GM23338 (cell line): ENCODE measurements around the gene TTPAL. TPM values are rescaled to one million over a fixed set of nuclear protein-coding genes. Genes with fewer than 3 reads are reported as not detected.

Experiments used
- ATAC-seq: fragments of 200-7000 bp; cut with Tn5 transposase; 3 replicates; pipeline ENCODE4 v1.9.1; 2020
- DNase-seq: peaks from one replicate; pipeline ENCODE4 v3.0.0-alpha.2; 2015; ENCODE audit warnings: low spot score
- H2AFZ ChIP-seq: fragments of 200-600 bp; sonication (generic); 2 replicates; pipeline ENCODE4 v1.8.0; 2016; ENCODE audit warnings: antibody characterized with exemption, mild to moderate bottlenecking, moderate library complexity
- H3F3A ChIP-seq: fragments of 200-600 bp; sonication (generic); replicated peaks from 2 replicates; pipeline ENCODE4 v1.8.0; 2017; ENCODE audit warnings: antibody characterized with exemption, mixed run types, low read depth
- H3K27ac ChIP-seq: fragments of 200-600 bp; sonication (generic); 2 replicates; pipeline ENCODE4 v1.6.1; 2016; ENCODE audit warnings: low read depth
- H3K27me3 ChIP-seq: fragments of 200-600 bp; sonication (generic); 2 replicates; pipeline ENCODE4 v1.8.0; 2016; ENCODE audit warnings: mild to moderate bottlenecking, mixed run types, moderate library complexity; ENCODE audit not compliant: insufficient read depth
- H3K36me3 ChIP-seq: fragments of 200-600 bp; sonication (generic); 2 replicates; pipeline ENCODE4 v1.8.0; 2016; ENCODE audit warnings: mild to moderate bottlenecking; ENCODE audit not compliant: insufficient read depth
- H3K4me1 ChIP-seq: fragments of 200-600 bp; sonication (generic); 2 replicates; pipeline ENCODE4 v1.8.0; 2016; ENCODE audit warnings: mild to moderate bottlenecking, moderate library complexity; ENCODE audit not compliant: insufficient read depth
- H3K4me2 ChIP-seq: fragments of 200-600 bp; sonication (generic); 2 replicates; pipeline ENCODE4 v1.7.1; 2017; ENCODE audit warnings: mixed run types
- H3K4me3 ChIP-seq: fragments of 200-600 bp; sonication (generic); 2 replicates; pipeline ENCODE4 v1.6.1; 2016; ENCODE audit warnings: mixed run types
- H3K79me2 ChIP-seq: fragments of 200-600 bp; sonication (generic); replicated peaks from 2 replicates; pipeline ENCODE4 v1.8.0; 2017; ENCODE audit warnings: mild to moderate bottlenecking; ENCODE audit not compliant: insufficient read depth
- H3K9me2 ChIP-seq: fragments of 200-600 bp; sonication (generic); 2 replicates; pipeline ENCODE4 v1.8.0; 2017; ENCODE audit not compliant: insufficient read depth
- H4K20me1 ChIP-seq: fragments of 200-600 bp; sonication (generic); replicated peaks from 2 replicates; pipeline ENCODE4 v1.8.0; 2017; ENCODE audit warnings: mild to moderate bottlenecking; ENCODE audit not compliant: insufficient read depth
- H3K27ac Mint-ChIP-seq: 2 replicates; pipeline ENCODE4 v1.8.0; 2020; ENCODE audit warnings: inconsistent platforms, mild to moderate bottlenecking, moderate library complexity, mixed read lengths
- H3K27me3 Mint-ChIP-seq: 3 replicates; pipeline ENCODE4 v1.8.0; 2022; ENCODE audit warnings: low read depth, mild to moderate bottlenecking, moderate library complexity, mixed read lengths, inconsistent platforms; ENCODE audit not compliant: insufficient read depth, poor library complexity
- H3K36me3 Mint-ChIP-seq: 3 replicates; pipeline ENCODE4 v1.8.0; 2021; ENCODE audit warnings: low read depth, mild to moderate bottlenecking, inconsistent platforms, moderate library complexity, mixed read lengths
- H3K4me1 Mint-ChIP-seq: 3 replicates; pipeline ENCODE4 v1.8.0; 2020; ENCODE audit warnings: mild to moderate bottlenecking, inconsistent platforms, mixed read lengths
- H3K4me3 Mint-ChIP-seq: 3 replicates; pipeline ENCODE4 v1.8.0; 2021; ENCODE audit warnings: moderate library complexity, mild to moderate bottlenecking, inconsistent platforms, mixed read lengths
- H3K9me3 Mint-ChIP-seq: 3 replicates; pipeline ENCODE4 v1.8.0; 2020; ENCODE audit warnings: moderate library complexity, mild to moderate bottlenecking, inconsistent platforms, mixed read lengths
- CREB1 ChIP-seq: fragments of 250-450 bp; sonication (Bioruptor Pico); IDR thresholded peaks from 2 replicates; pipeline ENCODE4 v1.5.0; 2020; ENCODE audit warnings: low read depth, mild to moderate bottlenecking, moderate library complexity
- CTCF ChIP-seq, 2 experiments: fragments of 200-600 bp in 1 of 2; sonication (generic) in 1 of 2; conservative IDR thresholded peaks; 2 replicates each; pipeline versions ENCODE4 v1.5.1 to v1.6.1; 2016 to 2017; ENCODE audit warnings: antibody characterized with exemption in 2 of 2, low read depth in 2 of 2, mild to moderate bottlenecking in 2 of 2, moderate library complexity in 1 of 2
- ETS1 ChIP-seq: IDR thresholded peaks from 2 replicates; pipeline ENCODE4 v1.6.1; 2016; ENCODE audit warnings: antibody characterized with exemption
- EZH2phosphoT487 ChIP-seq: fragments of 200-600 bp; sonication (generic); IDR thresholded peaks from one replicate; pipeline ENCODE4 v1.8.1; 2018; ENCODE audit warnings: antibody characterized with exemption; ENCODE audit not compliant: unreplicated experiment
- JUNB ChIP-seq: IDR thresholded peaks from one replicate; pipeline ENCODE4 v1.6.1; 2016; ENCODE audit warnings: antibody characterized with exemption; ENCODE audit not compliant: unreplicated experiment
- POLR2AphosphoS5 ChIP-seq: IDR thresholded peaks from 2 replicates; pipeline ENCODE4 v1.6.1; 2016; ENCODE audit warnings: antibody characterized with exemption, low read depth
- REST ChIP-seq: IDR thresholded peaks from one replicate; pipeline ENCODE4 v1.6.1; 2018; ENCODE audit warnings: antibody characterized with exemption; ENCODE audit not compliant: unreplicated experiment
- STAT1 ChIP-seq: IDR thresholded peaks from one replicate; pipeline ENCODE4 v1.6.1; 2016; ENCODE audit warnings: antibody characterized with exemption; ENCODE audit not compliant: unreplicated experiment
- ZNF331 ChIP-seq: fragments of 250-450 bp; sonication (Bioruptor Pico); IDR thresholded peaks from 2 replicates; pipeline ENCODE4 v1.5.0; 2020; ENCODE audit warnings: low read depth, mild to moderate bottlenecking, moderate library complexity
- ZNF462 ChIP-seq: fragments of 250-450 bp; sonication (Bioruptor Pico); IDR thresholded peaks from 2 replicates; pipeline ENCODE4 v1.5.0; 2020; ENCODE audit warnings: mild to moderate bottlenecking, moderate library complexity
- polyA plus RNA-seq: library from polyadenylated mRNA; unstranded; fragments of >200 nt; fragmentation: Nextera tagmentation; extraction: Ambion mirVana; gene quantifications from 2 replicates; pipeline ENCODE4 v1.2.1, GENCODE V29; 2016
- total RNA-seq: library from RNA; depleted of rRNA; stranded (reverse); fragments of >200 nt; shearing (Covaris generic); gene quantifications from 2 replicates; pipeline ENCODE4 v1.2.3, GENCODE V29; 2014

TTPAL gene
- total and polyA plus RNA-seq, 2 experiments from 2014 or later: 3.7 to 10.2 TPM

GRCh38 chr20:44500221-44500620 is 24.5 kb downstream of the TTPAL start (continued):
- TF ChIP-seq ZNF462 (CRISPR knock-in tag) (no peak), CREB1 (no peak), REST (no peak), JUNB (no peak), EZH2phosphoT487 (no peak), ZNF331 (CRISPR knock-in tag) (no peak), POLR2AphosphoS5 (no peak)

GRCh38 chr20:44501448-44501847 is 25.8 kb downstream of the TTPAL start:
- Mint-ChIP-seq H3K9me3 (no peaks in the 10 kb centered on the region), H3K27ac (no peak overlapping the region), H3K27me3 (no peaks in the 10 kb centered on the region), H3K36me3 (peaks cover 37% of the 10 kb centered on the region), H3K4me1 (no peaks in the 10 kb centered on the region), H3K4me3 (no peak overlapping the region)
- Histone ChIP-seq H3K27ac (no peak overlapping the region), H3F3A (no peaks in the 10 kb centered on the region), H2AFZ (no peak overlapping the region), H3K9me2 (no peaks in the 10 kb centered on the region), H3K4me2 (no peak overlapping the region), H4K20me1 (no peaks in the 10 kb centered on the region; the same call in 1 of the 2 replicates), H3K36me3 (peaks cover 26% of the 10 kb centered on the region), H3K4me1 (no peaks in the 10 kb centered on the region), H3K27me3 (no peaks in the 10 kb centered on the region), H3K79me2 (no peaks in the 10 kb centered on the region), H3K4me3 (no peak overlapping the region)
- no peak for ATAC-seq
- no peak for DNase-seq
- TF ChIP-seq ETS1 (no peak), STAT1 (no peak), CTCF (conservative IDR thresholded peaks at IDR 0.05; ENCODE audit: low read depth in 2 of 2) (no peak), REST (no peak)
